Astrocyte (in vitro differentiated cells and primary cell): ENCODE measurements around the gene PRPH.

Experiments
- CTCF ChIP-seq: IDR thresholded peaks from 2 replicates; pipeline ENCODE4 v1.5.1; 2011; ENCODE audit warnings: low read depth, mild to moderate bottlenecking, inconsistent platforms, low read length, moderate library complexity; ENCODE audit not compliant: insufficient read depth
- EZH2 ChIP-seq: IDR thresholded peaks from 2 replicates; pipeline ENCODE4 v1.6.1; 2012; ENCODE audit warnings: mild to moderate bottlenecking, low read length, inconsistent platforms; ENCODE audit not compliant: insufficient read depth

GRCh38 chr12:49279706-49280159 lies 15.2 kb upstream of the PRPH start:
- TF ChIP-seq CTCF: no peak
- TF ChIP-seq EZH2: no peak
